HG02943 (cell line): ENCODE measurements around the gene HCFC1.
"Not testable (repeated sequence)": the region's sequence is repeated elsewhere in the genome, so short reads cannot be mapped to it uniquely, and the experiment has no call there.

Experiments
- ATAC-seq: cut with Tn5 transposase; IDR thresholded peaks from one replicate; pipeline ENCODE4 v1.9.1; 2021; ENCODE audit warnings: mild to moderate bottlenecking, low read depth, moderate library complexity; ENCODE audit not compliant: unreplicated experiment

HCFC1 gene

GRCh38 chrX:154010330-154011087, 38.9 kb upstream of the HCFC1 start:
- no peak for ATAC-seq

- ATAC-seq: no peak
Measured at GRCh38 chrX:154008521-154008920, 36.9 kb upstream of the HCFC1 start.

DNA sequence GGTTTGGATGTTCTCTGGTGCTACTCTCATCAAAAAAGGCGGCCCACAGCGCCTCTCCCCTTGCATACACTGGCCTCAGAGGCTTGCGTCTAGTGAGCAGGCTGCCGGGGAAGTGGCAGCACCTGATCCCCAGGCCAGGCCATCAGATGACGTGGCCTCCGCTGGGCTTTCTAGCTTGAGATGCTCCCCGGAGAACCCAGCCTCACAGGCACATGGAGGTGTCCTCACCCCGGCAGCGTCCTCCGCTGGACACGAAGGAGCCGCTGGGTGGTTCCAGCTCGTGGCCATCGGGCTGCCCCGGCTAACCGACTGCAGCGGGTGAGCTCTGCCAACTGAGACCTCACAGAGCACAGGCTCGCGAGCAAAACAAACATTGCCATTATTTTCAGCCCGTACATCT, 35.3 kb upstream of the HCFC1 start:
- ATAC-seq: no peak

DNA sequence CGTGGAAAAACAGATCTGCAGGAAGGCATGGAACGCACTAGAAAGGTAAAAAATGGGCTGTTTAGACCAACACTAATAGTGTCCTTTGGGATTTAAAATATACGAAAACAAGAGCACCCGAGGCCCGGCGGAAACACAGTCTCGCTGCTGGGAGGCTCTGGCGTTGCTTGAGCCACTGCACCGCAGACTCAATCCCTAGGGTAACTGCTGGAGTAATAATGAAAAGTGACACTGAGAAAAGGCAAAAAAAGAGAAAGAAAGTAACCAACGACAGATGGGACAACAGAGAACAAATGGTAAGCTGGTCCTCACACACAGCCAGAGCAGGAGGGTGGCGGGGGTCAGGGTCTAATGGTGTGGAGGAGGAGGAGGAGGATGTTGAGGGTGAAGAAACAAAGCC, 32.7 kb upstream of the HCFC1 start:
- no peak for ATAC-seq

- ATAC-seq: peak; percentile 60
Measured at GRCh38 chrX:154002215-154002719, 30.6 kb upstream of the HCFC1 start.

DNA sequence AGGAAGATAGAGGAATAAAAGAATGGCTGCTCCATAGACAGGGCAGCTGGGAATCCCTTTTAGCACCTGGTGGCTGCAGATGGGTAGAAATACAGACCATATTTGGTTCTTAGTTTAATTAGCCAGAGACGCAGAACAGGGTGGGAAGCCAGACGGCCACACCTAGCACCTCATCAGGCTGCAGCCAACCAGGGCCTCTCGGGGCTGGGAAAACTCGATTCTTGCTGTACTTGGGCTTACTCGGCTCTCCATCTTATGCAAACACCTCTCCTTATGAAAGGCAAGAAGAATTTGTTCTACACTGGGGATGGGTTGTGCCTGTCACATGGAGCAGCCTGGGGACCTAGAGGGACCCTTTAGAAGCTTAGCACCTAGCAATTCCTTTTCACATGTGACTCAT, 28.4 kb upstream of the HCFC1 start:
- no peak for ATAC-seq

GRCh38 chrX:153999359-154000037, 27.9 kb upstream of the HCFC1 start:
- ATAC-seq: no peak

GRCh38 chrX:153995504-153995903, 23.9 kb upstream of the HCFC1 start:
- no peak for ATAC-seq

DNA sequence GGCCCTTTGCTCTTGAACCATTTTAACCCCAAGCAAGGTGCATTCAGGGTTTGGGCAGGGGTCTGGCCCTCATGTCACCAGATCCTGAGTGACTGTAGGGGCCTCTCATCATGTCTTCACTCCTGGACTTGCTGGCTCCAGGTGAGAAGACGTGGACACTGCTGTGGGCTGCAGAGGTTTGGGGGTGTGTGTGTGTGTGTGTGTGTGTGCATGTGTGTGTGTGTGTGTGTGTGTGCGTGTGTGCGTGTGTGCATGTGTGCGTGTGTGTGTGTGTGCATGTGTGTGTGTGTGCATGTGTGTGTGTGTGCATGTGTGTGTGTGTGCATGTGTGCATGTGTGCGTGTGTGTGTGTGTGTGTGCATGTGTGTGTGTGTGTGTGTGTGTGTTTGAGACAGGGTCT, 22.8 kb upstream of the HCFC1 start:
- not testable (repeated sequence) for ATAC-seq

DNA sequence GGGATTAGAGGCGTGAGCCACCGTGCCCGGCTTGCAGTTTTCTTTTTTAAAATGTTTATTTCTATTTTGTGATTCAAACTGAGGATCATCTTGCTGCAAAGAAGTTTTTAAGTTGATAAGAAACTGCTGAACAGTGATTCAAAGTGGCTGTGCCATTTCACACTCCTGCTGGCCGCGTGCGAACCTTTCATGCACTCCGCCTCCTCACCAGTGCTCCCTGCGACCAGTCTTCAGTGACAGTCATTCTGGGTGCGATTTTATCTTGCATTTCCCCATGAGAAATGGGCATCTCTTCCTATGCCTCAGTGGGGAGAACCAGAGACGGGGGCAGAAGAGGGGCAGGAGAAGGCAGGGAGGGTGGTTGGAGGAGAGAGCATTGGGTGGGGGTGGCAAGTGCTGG, 22.4 kb upstream of the HCFC1 start:
- no peak for ATAC-seq

DNA sequence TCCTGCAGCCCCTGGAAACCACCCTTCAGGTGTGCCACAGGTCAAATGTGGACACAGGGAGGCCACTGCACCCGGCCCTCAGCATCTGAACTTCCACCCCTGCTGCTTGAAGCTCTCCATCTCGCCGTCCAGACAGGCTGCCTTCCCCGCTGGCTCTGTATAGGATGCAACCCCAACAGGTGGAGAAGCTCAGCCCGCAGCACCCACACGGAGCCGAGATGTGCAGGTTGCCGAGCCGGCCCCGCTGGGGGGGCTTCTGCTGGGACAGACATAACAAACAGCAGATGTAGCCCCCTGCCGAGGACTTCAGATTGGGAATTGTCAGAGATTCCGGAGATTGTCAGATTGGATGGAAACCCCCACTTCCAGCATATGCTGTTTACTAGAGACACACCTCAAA, 21.5 kb upstream of the HCFC1 start:
- no peak for ATAC-seq

DNA sequence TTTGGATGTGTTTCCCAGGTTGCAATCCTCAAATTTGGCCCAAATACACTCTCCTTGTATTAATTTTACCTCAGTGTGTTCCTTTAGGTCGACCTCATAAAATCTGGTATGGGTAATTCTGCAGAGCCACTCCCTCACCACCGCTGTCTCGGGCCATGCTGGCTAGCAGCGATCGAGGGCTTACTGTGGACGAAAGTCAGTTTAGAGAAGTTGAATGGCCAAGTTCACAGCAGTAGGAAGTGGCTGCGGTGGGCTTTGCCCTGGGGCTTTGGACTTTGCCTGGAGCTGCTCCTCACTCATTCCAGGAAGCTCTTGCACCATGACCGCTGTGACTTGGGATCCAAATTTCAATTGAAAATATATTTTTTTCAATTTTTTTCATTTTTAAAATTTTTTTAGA, 20.6 kb upstream of the HCFC1 start:
- ATAC-seq: no peak

GRCh38 chrX:153991013-153991580, 19.5 kb upstream of the HCFC1 start:
- no peak for ATAC-seq

DNA sequence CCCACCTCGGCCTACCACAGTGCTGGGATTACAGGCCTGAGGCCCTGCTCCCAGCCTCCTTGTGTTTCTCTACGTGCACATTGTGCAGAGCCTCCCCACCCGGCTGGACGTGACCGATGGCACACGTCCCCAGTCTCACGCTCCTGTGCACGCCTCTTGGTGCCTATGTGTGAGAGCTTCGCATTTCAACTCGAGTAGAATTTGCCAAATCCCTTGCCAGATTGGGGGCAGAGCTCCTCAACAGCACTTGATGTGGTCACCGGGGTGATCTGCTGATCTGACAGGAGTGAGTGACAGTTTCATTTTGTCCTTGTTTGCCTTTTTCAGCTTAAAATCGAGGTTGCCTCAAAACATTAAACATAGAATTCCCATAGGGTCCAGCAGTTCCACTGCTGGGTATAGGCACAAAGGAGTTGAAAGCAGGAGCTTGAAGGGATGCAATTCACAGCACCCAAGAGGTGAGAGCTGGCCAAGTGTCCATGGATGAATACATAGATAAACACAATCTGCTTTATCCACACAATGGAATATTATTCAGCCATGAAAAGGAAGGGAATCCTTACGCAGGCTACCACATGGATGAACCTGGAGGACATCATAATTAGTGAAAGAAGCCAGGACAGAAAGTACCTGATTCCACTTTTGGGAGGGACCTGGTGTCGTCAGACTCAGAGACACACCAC, 18.5 kb upstream of the HCFC1 start:
- no peak for ATAC-seq

DNA sequence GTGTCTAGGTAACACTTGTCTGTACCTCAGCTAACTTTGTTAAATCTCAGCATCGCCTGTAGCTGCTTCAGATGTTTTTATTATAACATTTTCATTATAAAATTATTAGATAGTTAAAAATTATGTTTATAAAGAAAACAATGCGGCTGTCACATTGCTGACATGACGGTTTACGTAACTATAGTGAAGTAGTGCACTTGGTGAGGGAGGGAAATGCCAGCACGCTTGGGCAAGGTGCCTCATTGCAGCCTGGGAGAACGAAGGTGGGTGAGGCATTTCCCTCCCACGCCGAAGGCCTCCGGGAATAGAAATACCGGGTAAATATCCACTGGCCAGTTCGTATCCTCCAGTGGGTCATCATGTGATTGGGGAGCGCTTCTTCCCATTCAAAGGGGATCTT, 16.9 kb upstream of the HCFC1 start:
- no peak for ATAC-seq

GRCh38 chrX:153984351-153985178, 12.9 kb upstream of the HCFC1 start:
- no peak for ATAC-seq

GRCh38 chrX:153983321-153983801, 11.7 kb upstream of the HCFC1 start:
- ATAC-seq: no peak

- no peak for ATAC-seq
Measured at GRCh38 chrX:153981771-153982533, 10.3 kb upstream of the HCFC1 start.

DNA sequence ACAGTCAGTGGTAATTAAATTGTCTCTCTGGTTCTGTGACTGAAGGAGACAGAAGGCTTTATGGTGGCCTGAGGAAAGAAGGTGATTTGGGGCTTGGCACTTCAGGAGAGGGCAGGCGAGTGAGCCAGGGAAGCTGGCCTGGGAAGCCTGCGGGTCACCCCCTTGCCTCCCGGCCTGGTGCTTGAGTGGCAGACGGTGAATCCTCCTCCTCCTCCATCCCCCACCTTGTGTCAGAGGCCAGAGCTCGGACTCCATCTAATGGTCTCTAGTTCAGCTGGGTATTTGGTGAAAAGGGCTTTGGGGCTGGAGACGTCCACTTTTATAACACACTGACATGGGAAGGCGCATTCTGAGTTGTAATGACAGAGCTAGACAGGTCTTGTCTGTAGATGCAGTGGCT, 9.6 kb upstream of the HCFC1 start:
- no peak for ATAC-seq
